ENCODE results near the gene NPLOC4. TPM values are rescaled to one million over a fixed set of nuclear protein-coding genes. Genes with fewer than 3 reads are reported as not detected.

Gene NPLOC4
- total and polyA plus RNA-seq, 2 experiments from 2014 or later, result 51.4 to 64.6 TPM

DNA sequence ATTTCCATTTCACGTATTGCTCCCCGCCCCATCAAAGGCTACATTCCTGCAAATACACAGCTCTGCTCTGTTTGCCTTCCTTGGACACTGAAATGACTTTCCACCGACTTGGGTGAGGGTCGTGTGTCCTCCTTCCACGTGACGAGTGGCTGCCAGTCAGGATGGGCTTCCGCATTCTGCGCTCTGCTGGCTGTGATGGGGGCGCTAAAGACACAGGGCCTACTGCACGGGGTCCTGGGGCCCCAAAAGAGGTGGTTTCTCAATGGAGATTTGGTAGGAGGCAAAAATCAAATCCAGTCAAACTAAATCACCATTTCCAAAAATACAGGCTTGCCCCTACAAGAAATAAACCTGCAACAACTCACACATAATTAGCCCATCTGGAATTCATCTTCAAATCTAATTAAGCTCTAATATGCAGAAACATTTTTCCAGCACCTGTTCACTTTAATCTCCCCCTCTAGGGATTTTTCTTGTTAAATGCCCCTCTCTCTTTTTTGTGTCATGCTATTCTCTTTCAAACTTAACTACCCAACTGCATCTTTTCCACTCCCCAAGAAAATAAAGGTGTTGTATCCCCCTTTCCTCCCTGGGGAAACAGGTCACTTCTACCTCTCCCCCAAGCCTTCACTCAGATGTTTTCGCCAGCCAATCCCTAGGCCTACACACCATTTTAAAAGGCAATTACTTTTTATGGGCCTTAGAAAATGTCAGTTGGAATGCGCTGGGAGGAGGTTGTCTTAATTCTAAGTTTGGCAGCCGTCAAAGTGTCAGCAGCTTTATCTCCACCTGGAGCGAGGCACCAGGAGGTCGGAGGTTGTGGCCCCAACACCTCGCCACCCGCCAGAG, 62.9 kb downstream of the NPLOC4 start:
- Histone ChIP-seq H3F3A (ENCODE audit: insufficient read depth) (peaks cover 28% of the 10 kb centered on the region), H4K20me1 (ENCODE audit: insufficient read depth) (no peaks in the 10 kb centered on the region), H2AFZ (no peak overlapping the region), H3K36me3 (ENCODE audit: low read depth) (peaks cover 22% of the 10 kb centered on the region), H3K27me3 (replicated peaks; ENCODE audit: insufficient read depth) (no peaks in the 10 kb centered on the region), H3K4me3 (no peak overlapping the region), H3K4me1 (ENCODE audit: insufficient read depth) (peaks cover 32% of the 10 kb centered on the region), H3K27ac (no peak overlapping the region), H3K9me2 (ENCODE audit: insufficient read depth) (no peaks in the 10 kb centered on the region), H3K9ac (no peak overlapping the region), H3K4me2 (ENCODE audit: unreplicated experiment) (no peak overlapping the region), H3K9me3 (ENCODE audit: low read depth) (no peaks in the 10 kb centered on the region), H3K79me2 (ENCODE audit: insufficient read depth) (peaks cover 63% of the 10 kb centered on the region)
- no peak for TF ChIP-seq EZH2phosphoT487 (IDR thresholded peaks at IDR 0.05; ENCODE audit: insufficient read depth, low read depth)
- TF ChIP-seq EZH2 (IDR thresholded peaks at IDR 0.05; ENCODE audit: insufficient read depth, poor library complexity, severe bottlenecking), result no peak
- WGBS, 2 experiments (ENCODE audit: low coverage in 1 of 2, low lambda C conversion rate in 2 of 2, missing lambda C conversion rate in 2 of 2), result 91 to 92% methylated on average over 17 of the region's 17 CpGs
- DNase-seq, result no peak
- in situ Hi-C loops (cut with MboI), result no loop called here

DNA sequence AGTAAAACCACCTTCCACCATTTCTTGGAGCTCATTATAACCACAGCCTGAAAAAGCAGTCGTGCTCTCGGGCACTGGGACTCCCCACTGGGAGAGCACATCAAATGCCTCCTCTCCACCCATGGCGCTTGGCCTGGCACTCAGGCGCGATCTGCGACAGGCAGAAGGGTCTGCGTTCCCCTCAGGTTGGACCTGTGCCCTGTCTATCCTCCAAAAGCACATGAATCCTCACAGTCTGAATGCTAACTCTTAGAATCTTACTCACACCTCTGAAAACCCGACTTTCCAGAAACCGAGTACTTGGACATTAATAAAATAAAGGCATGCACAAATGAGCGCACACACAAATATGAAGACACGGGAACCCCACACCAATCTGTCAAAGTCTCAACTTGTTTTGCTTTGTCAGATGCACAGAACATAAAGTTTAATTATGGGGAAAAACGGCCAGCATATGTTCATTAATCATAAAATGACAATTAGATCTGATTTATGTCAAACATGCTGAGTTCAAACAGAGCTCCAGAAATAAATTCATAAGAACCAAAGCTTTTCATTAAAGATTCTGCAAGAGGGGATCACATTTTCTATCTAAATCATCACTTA, 64.2 kb downstream of the NPLOC4 start:
- Histone ChIP-seq H3K9me2 (ENCODE audit: insufficient read depth) (no peaks in the 10 kb centered on the region), H3K36me3 (ENCODE audit: low read depth) (peaks cover 22% of the 10 kb centered on the region), H3K4me1 (ENCODE audit: insufficient read depth) (peaks cover 26% of the 10 kb centered on the region), H3K9ac (no peak overlapping the region), H2AFZ (no peak overlapping the region), H3K79me2 (ENCODE audit: insufficient read depth) (peaks cover 52% of the 10 kb centered on the region), H3K27me3 (replicated peaks; ENCODE audit: insufficient read depth) (no peaks in the 10 kb centered on the region), H3K4me2 (ENCODE audit: unreplicated experiment) (no peak overlapping the region), H4K20me1 (ENCODE audit: insufficient read depth) (no peaks in the 10 kb centered on the region), H3K27ac (no peak overlapping the region), H3F3A (ENCODE audit: insufficient read depth) (peaks cover 30% of the 10 kb centered on the region), H3K4me3 (no peak overlapping the region), H3K9me3 (ENCODE audit: low read depth) (no peaks in the 10 kb centered on the region)
- in situ Hi-C loops (cut with MboI), result no loop called here
- TF ChIP-seq EZH2 (IDR thresholded peaks at IDR 0.05; ENCODE audit: insufficient read depth, poor library complexity, severe bottlenecking), result no peak
- no peak for TF ChIP-seq EZH2phosphoT487 (IDR thresholded peaks at IDR 0.05; ENCODE audit: insufficient read depth, low read depth)
- 77 to 84% methylated on average over 12 of the region's 12 CpGs for WGBS, 2 experiments (ENCODE audit: low coverage in 1 of 2, low lambda C conversion rate in 2 of 2, missing lambda C conversion rate in 2 of 2)
- no peak for DNase-seq

- peaks cover 22% of the 10 kb centered on the region for H3K4me1 ChIP-seq (ENCODE audit: insufficient read depth)
- WGBS, 2 experiments (ENCODE audit: low coverage in 1 of 2, low lambda C conversion rate in 2 of 2, missing lambda C conversion rate in 2 of 2), result 93 to 95% methylated on average over 11 of the region's 11 CpGs
- H4K20me1 ChIP-seq (ENCODE audit: insufficient read depth), result no peaks in the 10 kb centered on the region
- no peak for DNase-seq
- H3F3A ChIP-seq (ENCODE audit: insufficient read depth), result peaks cover 28% of the 10 kb centered on the region
- in situ Hi-C loops (cut with MboI), result no loop called here
- TF ChIP-seq EZH2 (IDR thresholded peaks at IDR 0.05; ENCODE audit: insufficient read depth, poor library complexity, severe bottlenecking), result no peak
- no peak for TF ChIP-seq EZH2phosphoT487 (IDR thresholded peaks at IDR 0.05; ENCODE audit: insufficient read depth, low read depth)
- H3K4me2 ChIP-seq (ENCODE audit: unreplicated experiment), result no peak overlapping the region
- H3K9me3 ChIP-seq (ENCODE audit: low read depth), result no peaks in the 10 kb centered on the region
- H2AFZ ChIP-seq, result no peak overlapping the region
- H3K9ac ChIP-seq, result no peak overlapping the region
- H3K36me3 ChIP-seq (ENCODE audit: low read depth), result peaks cover 22% of the 10 kb centered on the region
- H3K9me2 ChIP-seq (ENCODE audit: insufficient read depth), result no peaks in the 10 kb centered on the region
- peaks cover 47% of the 10 kb centered on the region for H3K79me2 ChIP-seq (ENCODE audit: insufficient read depth)
- no peaks in the 10 kb centered on the region for H3K27me3 ChIP-seq (replicated peaks; ENCODE audit: insufficient read depth)
- H3K27ac ChIP-seq, result no peak overlapping the region
- H3K4me3 ChIP-seq, result no peak overlapping the region
Observed at GRCh38 chr17:81570964-81571363, 65.9 kb downstream of the NPLOC4 start.

DNA sequence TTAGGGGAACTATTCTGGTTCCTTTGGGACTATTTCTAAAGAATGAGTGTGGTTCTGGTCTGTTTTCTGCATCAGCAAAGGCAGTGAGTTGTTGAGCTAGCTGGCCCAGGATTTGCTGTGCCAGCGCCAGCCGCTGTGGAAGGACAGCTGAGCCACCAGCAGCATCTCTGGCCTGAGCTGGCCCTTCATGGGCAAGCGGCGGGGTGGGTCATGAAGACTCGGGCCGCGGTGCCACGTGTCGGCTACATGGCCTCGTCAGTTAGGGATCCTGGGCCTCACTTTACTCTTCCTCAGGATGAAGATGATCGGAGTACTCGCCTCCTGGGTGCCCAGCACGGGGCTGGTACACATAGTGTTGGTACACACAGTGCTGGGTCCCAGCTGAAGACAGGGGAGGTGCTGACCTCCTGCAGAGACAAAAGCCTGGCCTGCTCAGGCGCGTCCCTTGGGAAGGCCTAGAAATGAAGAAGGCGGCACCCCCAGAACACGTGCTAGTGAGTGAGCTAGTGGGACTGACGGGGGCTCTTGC, 66.9 kb downstream of the NPLOC4 start:
- in situ Hi-C loops (cut with MboI), result no loop called here
- H3K36me3 ChIP-seq (ENCODE audit: low read depth), result peaks cover 29% of the 10 kb centered on the region
- no peak for DNase-seq

More for the DNA sequence above, 66.9 kb downstream of the NPLOC4 start:
- no peaks in the 10 kb centered on the region for H3K9me3 ChIP-seq (ENCODE audit: low read depth)
- 93 to 94% methylated on average over 18 of the region's 18 CpGs for WGBS, 2 experiments (ENCODE audit: low coverage in 1 of 2, low lambda C conversion rate in 2 of 2, missing lambda C conversion rate in 2 of 2)
- H3K27me3 ChIP-seq (replicated peaks; ENCODE audit: insufficient read depth), result no peaks in the 10 kb centered on the region
- H4K20me1 ChIP-seq (ENCODE audit: insufficient read depth), result no peaks in the 10 kb centered on the region
- H3K27ac ChIP-seq, result no peak overlapping the region
- H3K4me1 ChIP-seq (ENCODE audit: insufficient read depth), result peaks cover 27% of the 10 kb centered on the region
- no peaks in the 10 kb centered on the region for H3K9me2 ChIP-seq (ENCODE audit: insufficient read depth)
- no peak overlapping the region for H2AFZ ChIP-seq
- H3F3A ChIP-seq (ENCODE audit: insufficient read depth), result peaks cover 37% of the 10 kb centered on the region
- no peak for TF ChIP-seq EZH2phosphoT487 (IDR thresholded peaks at IDR 0.05; ENCODE audit: insufficient read depth, low read depth)
- TF ChIP-seq EZH2 (IDR thresholded peaks at IDR 0.05; ENCODE audit: insufficient read depth, poor library complexity, severe bottlenecking), result no peak
- no peak overlapping the region for H3K4me3 ChIP-seq
- no peak overlapping the region for H3K4me2 ChIP-seq (ENCODE audit: unreplicated experiment)
- no peak overlapping the region for H3K9ac ChIP-seq
- H3K79me2 ChIP-seq (ENCODE audit: insufficient read depth), result peaks cover 45% of the 10 kb centered on the region

Data from GM23248 (cell line).